ENCODE measurements around the gene BCL2.

The BCL2 gene

DNA sequence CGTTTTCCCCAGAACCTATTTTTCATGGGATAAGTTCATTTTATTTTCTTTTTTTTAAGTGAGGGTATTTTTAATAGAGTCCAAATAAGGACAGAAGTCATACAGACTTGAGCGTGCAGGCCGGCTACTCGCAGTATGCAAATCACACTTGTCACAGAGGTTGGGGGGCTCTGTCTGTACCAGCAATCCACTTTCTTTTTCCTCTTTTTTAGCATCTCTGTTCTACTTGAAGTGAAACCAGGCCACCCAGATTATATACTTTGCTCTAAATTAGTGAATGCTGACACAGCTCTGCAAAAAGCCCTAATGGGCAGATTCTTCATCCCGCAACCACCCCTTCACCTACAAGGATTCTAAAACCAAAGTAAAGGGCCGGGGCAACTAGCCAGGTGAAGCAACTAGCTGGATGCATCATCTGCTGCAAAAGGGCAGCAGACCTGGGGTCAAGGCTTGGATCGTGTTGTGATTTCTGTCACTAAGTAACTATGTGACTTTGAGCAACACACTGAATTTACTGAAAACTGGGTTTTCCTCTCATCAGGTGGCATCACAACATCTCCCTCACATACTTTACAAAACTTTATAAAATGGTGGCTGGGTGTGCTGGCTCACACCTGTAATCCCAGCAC lies 29.1 kb upstream of the BCL2 start:
- no peak for DNase-seq (ENCODE audit: low read depth, low spot score)
- Histone ChIP-seq H3K4me3 (ENCODE audit: low read length) (no peak overlapping the region), H3K4me1 (ENCODE audit: control insufficient read depth, insufficient read depth, low read length) (no peaks in the 10 kb centered on the region), H3K9me3 (ENCODE audit: control insufficient read depth, insufficient read depth, low read length) (no peaks in the 10 kb centered on the region), H3K36me3 (ENCODE audit: control insufficient read depth, insufficient read depth, low read length) (peaks cover 9% of the 10 kb centered on the region; the same call in 1 of the 2 replicates), H3K27me3 (ENCODE audit: control insufficient read depth, insufficient read depth, low read length) (no peaks in the 10 kb centered on the region), H3K27ac (ENCODE audit: low read length) (no peak overlapping the region)
- no CpG with 5 or more reads among the region's 7 CpGs for WGBS (ENCODE audit: insufficient coverage, insufficient read length)

DNA sequence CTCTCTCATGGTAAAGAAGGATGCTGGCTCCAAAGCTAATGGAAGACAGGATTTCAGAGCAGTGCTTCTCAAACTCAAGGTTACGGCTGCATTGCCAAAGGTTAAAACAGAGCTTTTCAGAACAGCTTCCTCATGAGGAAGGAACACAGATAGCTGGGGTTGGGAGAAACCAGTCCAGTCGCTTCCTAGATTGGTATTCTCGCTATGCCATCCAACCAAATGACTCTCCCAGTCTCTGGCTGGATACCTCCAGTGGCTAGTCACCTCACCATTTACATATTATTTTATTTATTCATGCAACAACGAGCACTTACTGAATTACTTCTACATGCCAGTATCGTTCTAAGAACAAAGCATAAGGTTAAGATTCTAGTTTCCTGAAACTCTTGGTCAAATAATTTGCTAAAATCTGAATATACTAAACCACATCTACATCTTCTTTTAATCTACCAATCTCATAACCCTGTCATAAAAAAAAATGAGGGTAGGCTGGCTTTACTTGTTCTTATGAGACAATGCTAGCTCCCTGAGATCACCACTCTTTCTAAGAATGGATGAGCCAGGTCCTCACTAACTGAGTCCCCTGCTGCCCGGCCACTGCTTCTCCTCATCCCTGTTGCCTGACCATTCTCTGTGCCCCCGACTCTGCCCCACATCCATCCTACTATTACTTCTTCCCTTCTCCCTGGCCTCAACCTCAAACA lies 27.1 kb upstream of the BCL2 start:
- Histone ChIP-seq H3K9me3 (ENCODE audit: control insufficient read depth, insufficient read depth, low read length) (no peaks in the 10 kb centered on the region), H3K27ac (ENCODE audit: low read length) (no peak overlapping the region), H3K36me3 (ENCODE audit: control insufficient read depth, insufficient read depth, low read length) (peaks cover 8% of the 10 kb centered on the region; the same call in 1 of the 2 replicates), H3K4me1 (ENCODE audit: control insufficient read depth, insufficient read depth, low read length) (no peaks in the 10 kb centered on the region), H3K27me3 (ENCODE audit: control insufficient read depth, insufficient read depth, low read length) (no peaks in the 10 kb centered on the region), H3K4me3 (ENCODE audit: low read length) (no peak overlapping the region)
- WGBS (ENCODE audit: insufficient coverage, insufficient read length), result no CpG with 5 or more reads among the region's 7 CpGs
- DNase-seq (ENCODE audit: low read depth, low spot score), result no peak

DNA sequence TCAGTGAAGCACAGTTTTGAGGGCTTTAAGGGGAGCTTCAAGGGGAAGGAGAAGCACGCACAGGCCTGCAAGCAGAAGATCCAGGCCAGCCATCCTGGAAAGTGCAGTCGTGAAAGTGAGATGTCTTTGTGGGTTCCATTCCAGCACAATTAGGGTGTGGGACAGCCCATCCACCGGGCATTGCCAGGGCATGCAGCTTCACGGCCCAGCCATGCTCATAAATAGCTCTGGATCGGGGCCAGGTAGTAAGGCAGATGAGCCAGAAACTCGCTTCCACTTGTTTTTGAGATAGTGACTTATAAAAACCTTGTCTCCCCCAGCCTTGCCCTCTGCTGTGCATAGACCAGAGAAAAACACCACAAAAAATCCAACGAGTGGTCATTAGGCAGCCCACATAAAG lies 26.5 kb upstream of the BCL2 start:
- no CpG with 5 or more reads among the region's 7 CpGs for WGBS (ENCODE audit: insufficient coverage, insufficient read length)
- Histone ChIP-seq H3K27ac (ENCODE audit: low read length) (no peak overlapping the region), H3K4me3 (ENCODE audit: low read length) (no peak overlapping the region), H3K36me3 (ENCODE audit: control insufficient read depth, insufficient read depth, low read length) (peaks cover 8% of the 10 kb centered on the region; the same call in 1 of the 2 replicates), H3K27me3 (ENCODE audit: control insufficient read depth, insufficient read depth, low read length) (no peaks in the 10 kb centered on the region), H3K4me1 (ENCODE audit: control insufficient read depth, insufficient read depth, low read length) (no peaks in the 10 kb centered on the region), H3K9me3 (ENCODE audit: control insufficient read depth, insufficient read depth, low read length) (no peaks in the 10 kb centered on the region)
- DNase-seq (ENCODE audit: low read depth, low spot score), result no peak

DNA sequence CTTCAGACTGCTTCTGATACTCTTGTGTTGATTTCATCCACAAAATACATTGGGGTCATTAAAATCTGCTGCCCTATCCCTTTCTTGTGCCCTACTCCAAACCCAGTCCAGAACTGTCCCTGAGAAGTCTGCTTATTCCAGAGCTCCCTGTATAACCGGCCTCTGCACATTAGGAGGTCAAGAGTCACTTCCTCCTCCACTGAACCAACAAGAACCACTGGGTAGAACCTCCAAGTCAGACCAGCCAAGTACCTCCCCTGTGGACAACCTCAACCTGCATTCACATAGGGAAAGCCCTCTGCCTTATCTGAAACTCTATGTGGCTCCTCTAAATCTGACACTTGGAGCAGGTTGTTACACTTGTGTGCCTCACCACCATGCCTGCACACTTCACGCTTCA lies 25.3 kb upstream of the BCL2 start:
- H3K27me3 ChIP-seq (ENCODE audit: control insufficient read depth, insufficient read depth, low read length), result no peaks in the 10 kb centered on the region
- H3K4me3 ChIP-seq (ENCODE audit: low read length), result no peak overlapping the region
- WGBS (ENCODE audit: insufficient coverage, insufficient read length), result no CpG with 5 or more reads among the region's 2 CpGs
- peaks cover 5% of the 10 kb centered on the region; the same call in 1 of the 2 replicates for H3K36me3 ChIP-seq (ENCODE audit: control insufficient read depth, insufficient read depth, low read length)
- DNase-seq (ENCODE audit: low read depth, low spot score), result no peak
- H3K27ac ChIP-seq (ENCODE audit: low read length), result no peak overlapping the region
- H3K9me3 ChIP-seq (ENCODE audit: control insufficient read depth, insufficient read depth, low read length), result no peaks in the 10 kb centered on the region
- no peaks in the 10 kb centered on the region for H3K4me1 ChIP-seq (ENCODE audit: control insufficient read depth, insufficient read depth, low read length)

DNA sequence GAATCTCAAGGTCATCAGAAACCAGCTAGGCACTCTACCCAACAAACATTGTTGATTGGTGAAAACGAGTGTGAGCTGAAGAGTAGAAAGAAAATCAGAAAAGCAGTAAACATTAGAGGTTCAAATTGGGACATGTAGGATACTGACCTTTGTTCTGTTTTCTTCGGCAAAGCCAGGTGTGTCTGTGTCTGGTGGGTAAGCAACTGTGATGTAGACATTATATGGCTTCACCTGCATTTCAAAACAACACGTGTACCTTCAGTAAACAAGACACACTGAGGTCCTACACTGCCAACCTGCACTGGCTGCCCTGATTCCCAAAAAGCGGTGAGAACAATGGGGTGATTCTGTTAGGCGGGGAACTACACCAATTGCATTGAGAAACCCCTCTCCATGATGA lies 24.7 kb upstream of the BCL2 start:
- Histone ChIP-seq H3K4me3 (ENCODE audit: low read length) (no peak overlapping the region), H3K27me3 (ENCODE audit: control insufficient read depth, insufficient read depth, low read length) (no peaks in the 10 kb centered on the region), H3K4me1 (ENCODE audit: control insufficient read depth, insufficient read depth, low read length) (no peaks in the 10 kb centered on the region), H3K9me3 (ENCODE audit: control insufficient read depth, insufficient read depth, low read length) (no peaks in the 10 kb centered on the region), H3K36me3 (ENCODE audit: control insufficient read depth, insufficient read depth, low read length) (peaks cover 6% of the 10 kb centered on the region; the same call in 1 of the 2 replicates), H3K27ac (ENCODE audit: low read length) (no peak overlapping the region)
- no CpG with 5 or more reads among the region's 5 CpGs for WGBS (ENCODE audit: insufficient coverage, insufficient read length)
- DNase-seq (ENCODE audit: low read depth, low spot score), result no peak

DNA sequence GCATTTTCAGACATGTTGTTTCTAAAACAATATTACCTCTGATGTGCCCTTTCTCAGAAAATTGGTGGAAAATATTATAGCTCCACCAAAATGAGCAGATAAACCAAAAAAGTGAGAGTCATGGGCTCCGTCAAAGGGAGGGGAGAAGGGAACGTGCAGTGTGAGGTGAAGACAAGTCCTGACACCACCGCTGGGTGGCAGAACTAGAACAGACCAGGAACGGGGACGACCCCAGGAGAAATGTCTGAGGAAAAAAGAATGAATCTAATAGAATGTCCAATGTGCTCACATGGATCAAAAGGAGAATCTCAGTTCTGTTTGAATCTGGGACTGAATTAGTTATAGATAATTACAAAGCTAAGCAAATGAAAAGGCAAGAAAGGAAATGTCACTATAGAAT lies 22.6 kb upstream of the BCL2 start:
- Histone ChIP-seq H3K27ac (ENCODE audit: low read length) (no peak overlapping the region), H3K4me3 (ENCODE audit: low read length) (no peak overlapping the region), H3K27me3 (ENCODE audit: control insufficient read depth, insufficient read depth, low read length) (no peaks in the 10 kb centered on the region), H3K36me3 (ENCODE audit: control insufficient read depth, insufficient read depth, low read length) (peaks cover 13% of the 10 kb centered on the region; the same call in 1 of the 2 replicates), H3K9me3 (ENCODE audit: control insufficient read depth, insufficient read depth, low read length) (no peaks in the 10 kb centered on the region), H3K4me1 (ENCODE audit: control insufficient read depth, insufficient read depth, low read length) (no peaks in the 10 kb centered on the region)
- no CpG with 5 or more reads among the region's 5 CpGs for WGBS (ENCODE audit: insufficient coverage, insufficient read length)
- no peak for DNase-seq (ENCODE audit: low read depth, low spot score)

DNA sequence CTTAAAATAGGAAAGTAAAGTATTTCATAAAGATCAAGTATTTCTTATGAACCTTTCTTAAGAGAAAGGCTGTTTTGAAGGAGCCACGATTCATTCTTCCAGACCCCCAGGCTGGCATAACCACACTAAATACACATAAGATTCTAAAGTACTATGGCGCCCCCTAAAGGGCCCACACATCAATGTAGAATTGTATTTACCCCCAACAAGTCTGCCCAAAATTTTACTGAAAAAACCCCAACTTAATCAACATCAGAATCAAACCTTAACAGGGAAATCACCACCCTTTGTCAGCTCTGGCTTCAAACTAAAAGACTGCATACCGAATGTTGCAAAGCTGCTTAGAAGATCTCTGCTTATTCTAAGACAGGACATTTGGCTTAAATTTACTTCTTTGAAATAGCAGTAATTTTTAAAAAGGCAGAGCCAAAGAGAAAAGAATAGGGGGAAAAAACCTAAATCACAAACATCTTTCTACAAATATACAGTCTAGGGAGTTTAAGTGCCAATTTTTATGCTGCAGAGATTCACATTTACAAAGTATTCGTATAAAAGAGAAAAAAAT lies 20.4 kb upstream of the BCL2 start:
- DNase-seq (ENCODE audit: low read depth, low spot score), result no peak
- Histone ChIP-seq H3K27ac (ENCODE audit: low read length) (no peak overlapping the region), H3K4me3 (ENCODE audit: low read length) (no peak overlapping the region), H3K36me3 (ENCODE audit: control insufficient read depth, insufficient read depth, low read length) (peaks cover 17% of the 10 kb centered on the region; the same call in 1 of the 2 replicates), H3K27me3 (ENCODE audit: control insufficient read depth, insufficient read depth, low read length) (no peaks in the 10 kb centered on the region), H3K4me1 (ENCODE audit: control insufficient read depth, insufficient read depth, low read length) (no peaks in the 10 kb centered on the region), H3K9me3 (ENCODE audit: control insufficient read depth, insufficient read depth, low read length) (no peaks in the 10 kb centered on the region)
- no CpG with 5 or more reads among the region's 4 CpGs for WGBS (ENCODE audit: insufficient coverage, insufficient read length)

DNA sequence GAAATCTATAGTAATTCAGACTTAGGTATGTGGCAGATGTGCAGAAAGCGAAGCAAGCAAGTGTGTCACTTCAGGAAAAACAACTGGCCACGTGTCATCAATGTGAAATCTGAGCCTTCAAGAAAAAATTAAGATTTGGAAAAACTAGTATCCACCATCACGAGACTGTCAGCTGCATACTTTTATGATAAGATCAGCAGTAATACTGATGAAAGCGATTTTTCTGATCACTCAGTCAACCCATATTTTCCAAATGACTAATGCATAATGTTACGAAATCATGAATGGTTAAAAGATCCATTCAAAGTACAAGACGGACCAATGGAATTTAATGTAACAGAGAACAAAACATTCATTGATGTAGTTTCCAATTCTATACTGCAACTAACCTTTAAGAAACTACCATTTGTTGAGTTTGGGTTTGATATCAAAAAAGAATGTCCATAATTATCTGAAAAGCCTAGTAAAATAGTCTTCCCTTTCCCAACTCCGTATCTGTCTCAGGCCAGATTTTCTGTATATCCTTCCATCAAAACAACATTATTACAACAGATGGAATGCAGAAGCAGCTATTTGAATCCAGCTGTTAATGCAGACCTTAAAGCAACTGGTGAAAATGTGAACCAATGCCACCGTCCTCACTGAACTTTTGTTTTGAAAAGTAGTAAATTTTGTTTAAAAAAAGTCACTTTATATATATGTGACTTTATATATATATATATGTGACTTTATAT lies 17.0 kb upstream of the BCL2 start:
- H3K27me3 ChIP-seq (ENCODE audit: control insufficient read depth, insufficient read depth, low read length), result no peaks in the 10 kb centered on the region
- H3K9me3 ChIP-seq (ENCODE audit: control insufficient read depth, insufficient read depth, low read length), result no peaks in the 10 kb centered on the region
- peaks cover 18% of the 10 kb centered on the region; the same call in 1 of the 2 replicates for H3K36me3 ChIP-seq (ENCODE audit: control insufficient read depth, insufficient read depth, low read length)
- no peak overlapping the region for H3K27ac ChIP-seq (ENCODE audit: low read length)
- no peak for DNase-seq (ENCODE audit: low read depth, low spot score)
- H3K4me1 ChIP-seq (ENCODE audit: control insufficient read depth, insufficient read depth, low read length), result no peaks in the 10 kb centered on the region
- WGBS (ENCODE audit: insufficient coverage, insufficient read length), result no CpG with 5 or more reads among the region's 8 CpGs
- H3K4me3 ChIP-seq (ENCODE audit: low read length), result no peak overlapping the region

DNA sequence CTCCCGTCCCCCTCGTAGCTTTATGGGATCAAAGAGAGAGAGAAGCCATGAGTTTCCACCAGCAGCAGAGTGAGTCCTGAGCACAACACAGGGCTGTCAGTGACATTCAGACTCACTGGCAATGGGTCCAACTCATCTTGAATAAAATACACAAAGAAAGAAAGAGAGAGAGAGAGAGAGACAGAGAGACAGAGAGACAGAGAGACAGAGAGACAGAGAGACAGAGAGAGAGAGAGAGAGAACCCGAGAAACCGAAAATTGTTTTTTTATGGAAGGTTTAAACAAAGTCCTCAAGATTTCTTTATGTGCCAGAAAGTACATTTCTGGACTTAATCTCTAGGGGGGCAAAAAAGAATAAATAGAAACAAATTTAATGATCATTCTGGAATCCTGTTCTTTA lies 11.5 kb upstream of the BCL2 start:
- H3K36me3 ChIP-seq (ENCODE audit: control insufficient read depth, insufficient read depth, low read length), result peaks cover 11% of the 10 kb centered on the region; the same call in 1 of the 2 replicates
- no peaks in the 10 kb centered on the region for H3K4me1 ChIP-seq (ENCODE audit: control insufficient read depth, insufficient read depth, low read length)
- H3K9me3 ChIP-seq (ENCODE audit: control insufficient read depth, insufficient read depth, low read length), result no peaks in the 10 kb centered on the region
- H3K27ac ChIP-seq (ENCODE audit: low read length), result no peak overlapping the region
- H3K27me3 ChIP-seq (ENCODE audit: control insufficient read depth, insufficient read depth, low read length), result no peaks in the 10 kb centered on the region
- no peak for DNase-seq (ENCODE audit: low read depth, low spot score)
- H3K4me3 ChIP-seq (ENCODE audit: low read length), result no peak overlapping the region
- WGBS (ENCODE audit: insufficient coverage, insufficient read length), result no CpG with 5 or more reads among the region's 4 CpGs

DNA sequence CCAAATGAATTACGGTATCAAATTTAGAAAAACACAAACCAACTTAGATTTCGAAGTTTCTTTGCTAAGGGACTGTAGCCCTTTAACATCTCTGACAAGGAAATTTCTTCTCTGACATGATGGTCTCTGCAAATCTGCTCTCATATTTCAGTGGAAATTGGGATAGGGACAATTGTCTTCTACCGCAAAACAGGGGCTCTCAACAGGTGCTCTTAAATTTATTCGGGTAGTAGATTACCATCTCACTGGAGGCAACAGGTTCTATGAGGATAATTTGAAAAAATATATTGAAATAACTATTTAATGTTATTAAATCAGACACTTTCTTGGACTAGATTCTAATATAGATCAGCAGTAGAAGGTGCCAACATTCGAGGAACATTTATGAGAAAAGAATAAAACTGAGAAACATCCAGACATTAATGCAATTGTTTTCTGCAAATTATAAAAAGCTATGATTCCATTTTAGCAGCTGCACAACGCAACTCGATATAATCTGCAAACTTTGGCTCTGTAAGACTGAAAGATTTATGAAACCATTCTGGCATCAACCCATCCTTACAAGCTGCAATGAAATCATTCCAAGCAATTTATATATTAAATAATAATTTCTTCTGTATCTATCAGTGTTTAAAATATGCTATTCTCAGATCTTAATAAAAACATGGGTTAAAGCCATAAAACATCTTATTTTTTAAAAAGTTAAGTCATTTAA lies 10.0 kb upstream of the BCL2 start:
- Histone ChIP-seq H3K36me3 (ENCODE audit: control insufficient read depth, insufficient read depth, low read length) (peaks cover 6% of the 10 kb centered on the region; the same call in 1 of the 2 replicates), H3K4me1 (ENCODE audit: control insufficient read depth, insufficient read depth, low read length) (no peaks in the 10 kb centered on the region), H3K27ac (ENCODE audit: low read length) (no peak overlapping the region), H3K4me3 (ENCODE audit: low read length) (no peak overlapping the region), H3K9me3 (ENCODE audit: control insufficient read depth, insufficient read depth, low read length) (no peaks in the 10 kb centered on the region), H3K27me3 (ENCODE audit: control insufficient read depth, insufficient read depth, low read length) (no peaks in the 10 kb centered on the region)
- no CpG with 5 or more reads among the region's 7 CpGs for WGBS (ENCODE audit: insufficient coverage, insufficient read length)
- no peak for DNase-seq (ENCODE audit: low read depth, low spot score)
